Activated naive CD8-positive, alpha-beta T cell treated with anti-CD3 and anti-CD28 coated beads, Interleukin-2, amount 10 ng/mL, durations not matched to agents 7 days and 5 days (primary cell): ENCODE data around the gene NCOR1. TPM values are rescaled to one million over a fixed set of nuclear protein-coding genes. Genes with fewer than 3 reads are reported as not detected.
"Not testable (repeated sequence)": the region's sequence is repeated elsewhere in the genome, so short reads cannot be mapped to it uniquely, and the experiment has no call there.

Experiments
- ATAC-seq: fragments of 150-1000 bp; cut with Tn5 transposase; one replicate; pipeline ENCODE4 v1.10.0; 2021; ENCODE audit warnings: low read depth, moderate library complexity
- POLR2A ChIA-PET: fragments of 350-600 bp; sonication (Branson Sonifier 250); formaldehyde crosslinking; loops from one replicate; lab custom pipeline; 2021; ENCODE audit warnings: antibody characterized with exemption; lab: Charles Lee
- DNase-seq: peaks from one replicate; pipeline ENCODE4 v3.0.0; 2021
- H3K27ac Mint-ChIP-seq: one replicate; pipeline ENCODE4 v1.8.0; 2022; ENCODE audit warnings: mild to moderate bottlenecking, mixed read lengths
- H3K27me3 Mint-ChIP-seq: one replicate; pipeline ENCODE4 v1.8.0; 2022; ENCODE audit warnings: mild to moderate bottlenecking, moderate library complexity, mixed read lengths
- H3K36me3 Mint-ChIP-seq: one replicate; pipeline ENCODE4 v1.8.0; 2021; ENCODE audit warnings: mild to moderate bottlenecking, mixed read lengths
- H3K4me1 Mint-ChIP-seq: one replicate; pipeline ENCODE4 v1.8.0; 2021; ENCODE audit warnings: mixed read lengths
- H3K4me3 Mint-ChIP-seq: one replicate; pipeline ENCODE4 v1.8.0; 2022; ENCODE audit warnings: mild to moderate bottlenecking, moderate library complexity, mixed read lengths
- H3K9me3 Mint-ChIP-seq: one replicate; pipeline ENCODE4 v1.8.0; 2021; ENCODE audit warnings: mixed read lengths
- total RNA-seq, 2 experiments: library from RNA; stranded (reverse); gene quantifications; one replicate each; pipeline ENCODE4 v1.2.3, GENCODE V29; 2021

NCOR1 gene
- total RNA-seq, 2 experiments from 2014 or later = 157 to 161 TPM

DNA sequence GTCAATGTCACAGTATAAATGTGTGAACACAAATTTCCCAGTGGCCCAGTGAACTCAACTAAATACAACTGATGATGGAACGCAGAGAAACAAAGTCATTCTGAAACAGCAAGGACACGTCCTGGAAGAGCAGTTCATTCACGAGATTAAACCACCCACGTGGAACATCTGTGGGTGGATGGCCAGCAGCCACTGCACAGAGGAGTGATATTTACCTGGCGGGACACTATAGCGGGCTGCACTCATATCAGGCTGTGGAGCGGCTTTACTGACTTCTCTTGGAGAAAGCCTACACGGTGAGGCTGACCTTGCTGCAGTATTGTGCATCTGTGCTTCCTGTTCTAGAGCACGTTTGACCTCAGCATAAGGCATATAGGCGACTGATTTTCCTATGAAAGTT is 128.4 kb downstream of the NCOR1 start:
- no peaks in the 10 kb centered on the region for H3K9me3 Mint-ChIP-seq
- ATAC-seq = no peak
- H3K27me3 Mint-ChIP-seq = no peaks in the 10 kb centered on the region
- no peak overlapping the region for H3K27ac Mint-ChIP-seq
- peaks cover 13% of the 10 kb centered on the region for H3K4me1 Mint-ChIP-seq
- H3K4me3 Mint-ChIP-seq = no peak overlapping the region
- POLR2A ChIA-PET = no interaction called here
- peaks cover 45% of the 10 kb centered on the region for H3K36me3 Mint-ChIP-seq
- no peak for DNase-seq

DNA sequence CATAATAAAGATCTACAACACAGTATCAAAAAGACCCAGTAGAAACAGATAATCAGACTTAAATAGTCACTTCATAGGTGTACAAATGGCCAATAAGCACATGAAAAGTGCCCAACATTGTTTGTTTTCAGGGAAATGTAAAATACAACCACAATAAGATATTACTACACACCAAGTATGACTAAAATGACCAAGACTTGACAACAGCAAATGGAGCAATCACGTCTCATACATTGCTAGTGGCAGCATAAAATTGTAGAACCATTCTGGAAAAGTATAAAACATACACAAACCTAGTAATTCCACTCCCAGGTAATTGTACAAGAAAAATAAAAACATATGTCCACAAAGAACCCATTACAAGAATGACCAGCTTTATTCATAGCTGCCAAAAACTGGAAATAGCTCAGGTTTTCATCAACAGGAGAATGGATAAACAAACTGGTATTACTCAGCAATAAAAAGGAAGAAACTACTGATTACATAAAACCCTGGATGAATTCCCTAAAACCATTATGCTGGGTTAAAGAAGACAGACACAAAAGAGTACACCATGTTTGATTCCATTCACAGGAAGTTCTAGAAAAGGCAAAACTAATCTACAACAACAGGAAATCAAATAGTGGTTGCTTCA is 130.2 kb downstream of the NCOR1 start:
- Mint-ChIP-seq H3K27ac (peak overlapping the region; percentile 31), H3K36me3 (peaks cover 46% of the 10 kb centered on the region), H3K9me3 (no peaks in the 10 kb centered on the region), H3K4me1 (peaks cover 13% of the 10 kb centered on the region), H3K27me3 (no peaks in the 10 kb centered on the region), H3K4me3 (no peak overlapping the region)
- DNase-seq (no peak), ATAC-seq (no peak)
- POLR2A ChIA-PET = no interaction called here

DNA sequence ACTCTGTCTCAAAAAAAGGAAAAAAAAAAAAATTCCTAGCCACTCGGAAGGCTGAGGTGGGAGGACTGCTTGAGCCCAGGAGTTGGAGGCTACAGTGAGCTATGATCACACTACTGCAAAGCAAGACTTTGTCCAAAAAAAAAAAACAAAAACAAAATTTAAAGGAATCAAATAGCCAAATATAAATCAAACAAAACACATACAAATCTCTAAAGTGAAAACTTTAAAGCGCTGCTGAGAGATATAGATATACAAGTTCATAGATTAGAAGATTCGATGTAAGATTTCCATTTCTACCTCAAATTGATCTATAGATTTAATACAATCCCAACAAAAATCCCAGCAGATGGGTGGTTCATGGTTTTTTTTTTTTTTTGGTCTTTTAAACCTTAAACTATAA is 132.1 kb downstream of the NCOR1 start:
- ATAC-seq = no peak
- H3K4me1 Mint-ChIP-seq = peaks cover 13% of the 10 kb centered on the region
- H3K4me3 Mint-ChIP-seq = no peak overlapping the region
- POLR2A ChIA-PET = no interaction called here
- no peak overlapping the region for H3K27ac Mint-ChIP-seq
- H3K27me3 Mint-ChIP-seq = no peaks in the 10 kb centered on the region
- no peaks in the 10 kb centered on the region for H3K9me3 Mint-ChIP-seq
- no peak for DNase-seq
- peaks cover 52% of the 10 kb centered on the region for H3K36me3 Mint-ChIP-seq

DNA sequence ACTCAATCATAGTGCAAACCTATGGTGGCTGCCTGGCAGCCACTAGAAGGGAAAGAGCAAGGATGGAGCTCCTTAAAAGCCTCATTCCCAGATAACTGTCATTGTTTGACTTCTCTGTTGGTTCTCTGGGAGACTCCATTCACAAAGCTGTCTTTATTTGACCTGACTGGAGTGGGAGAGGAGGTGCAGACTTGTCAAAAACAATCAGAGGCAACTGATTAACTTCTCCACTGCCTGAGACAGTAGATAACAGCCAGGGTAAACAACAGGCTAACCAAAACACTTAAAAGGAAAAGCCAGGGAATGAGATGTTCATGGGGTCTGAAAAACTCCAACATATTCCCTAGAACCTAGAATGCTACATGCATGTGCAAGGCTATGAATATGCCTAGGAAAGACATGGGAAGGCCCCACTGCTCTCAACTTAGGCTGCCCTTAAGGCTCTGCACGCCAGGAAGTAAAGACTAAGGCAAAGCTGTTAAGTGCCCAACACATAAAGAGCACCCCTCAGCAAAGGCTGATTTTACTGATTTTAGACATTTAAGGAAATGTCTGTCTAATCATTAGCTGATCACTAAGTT is 133.7 kb downstream of the NCOR1 start:
- H3K27ac Mint-ChIP-seq = no peak overlapping the region
- H3K27me3 Mint-ChIP-seq = no peaks in the 10 kb centered on the region
- DNase-seq (no peak), ATAC-seq (no peak)
- H3K9me3 Mint-ChIP-seq = no peaks in the 10 kb centered on the region
- peaks cover 53% of the 10 kb centered on the region for H3K36me3 Mint-ChIP-seq
- no peak overlapping the region for H3K4me3 Mint-ChIP-seq
- peaks cover 10% of the 10 kb centered on the region for H3K4me1 Mint-ChIP-seq
- POLR2A ChIA-PET = no interaction called here

DNA sequence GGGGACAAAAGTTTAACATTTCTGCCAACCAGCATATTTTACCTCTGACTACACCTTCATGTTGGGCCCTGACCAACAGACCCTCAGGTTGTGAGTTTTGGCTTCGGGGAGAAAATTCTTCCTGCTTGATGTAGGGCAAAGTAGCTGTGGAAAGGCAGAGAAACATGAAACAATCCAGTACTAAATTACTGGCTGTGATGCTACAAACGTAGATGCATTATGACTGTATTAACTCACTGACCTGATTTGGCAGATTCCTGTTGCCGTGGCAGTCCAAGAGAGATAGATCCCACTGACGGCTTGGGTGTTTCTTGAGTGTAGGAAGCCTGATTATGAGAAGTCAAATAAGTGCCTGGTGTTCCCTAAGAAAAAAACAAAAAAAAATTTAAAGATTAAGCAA is 135.0 kb downstream of the NCOR1 start:
- Mint-ChIP-seq H3K36me3 (peaks cover 49% of the 10 kb centered on the region), H3K4me3 (no peak overlapping the region), H3K27ac (no peak overlapping the region), H3K4me1 (peaks cover 7% of the 10 kb centered on the region), H3K9me3 (no peaks in the 10 kb centered on the region), H3K27me3 (no peaks in the 10 kb centered on the region)
- POLR2A ChIA-PET = no interaction called here
- ATAC-seq = no peak
- no peak for DNase-seq

DNA sequence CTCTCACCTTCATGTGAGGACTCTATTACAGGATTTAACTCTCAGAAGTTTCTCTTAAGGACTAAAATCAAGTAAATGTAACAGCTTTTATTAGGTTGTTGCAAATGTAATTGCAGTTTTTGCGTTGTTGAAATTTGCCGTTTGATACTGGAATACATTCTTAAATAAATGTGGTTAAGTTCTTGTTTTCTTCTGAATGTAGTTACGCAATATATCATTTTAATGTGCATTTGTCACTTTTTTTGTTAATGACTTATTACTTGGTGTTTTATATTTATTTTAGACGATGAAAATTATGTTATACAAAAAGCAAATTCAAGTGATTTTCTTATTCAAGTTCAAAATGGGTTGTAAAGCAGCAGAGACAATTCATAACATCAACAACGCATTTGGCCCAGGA is 139.4 kb downstream of the NCOR1 start:
- DNase-seq (no peak), ATAC-seq (no peak)
- Mint-ChIP-seq H3K4me3 (no peak overlapping the region), H3K36me3 (peaks cover 31% of the 10 kb centered on the region), H3K27me3 (no peaks in the 10 kb centered on the region), H3K9me3 (no peaks in the 10 kb centered on the region), H3K27ac (no peak overlapping the region), H3K4me1 (no peaks in the 10 kb centered on the region)
- POLR2A ChIA-PET = no interaction called here

DNA sequence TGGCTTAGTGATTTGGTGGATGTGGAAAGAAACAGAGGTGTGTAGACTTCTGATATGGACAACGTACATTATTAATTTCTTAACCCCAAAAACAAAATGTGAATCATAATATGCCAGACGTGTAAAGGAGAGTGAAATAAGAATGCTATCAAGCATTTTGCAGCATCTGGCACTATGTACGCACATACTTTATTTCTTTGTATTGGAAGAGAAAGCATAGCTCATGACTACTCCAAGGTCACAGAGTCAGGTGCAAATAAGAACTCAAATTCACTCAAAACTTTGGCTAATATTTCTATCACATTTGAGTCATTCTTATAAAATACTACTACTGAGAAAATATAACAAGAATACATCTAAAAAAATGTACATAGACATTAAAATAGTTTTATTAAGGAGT is 140.9 kb downstream of the NCOR1 start:
- Mint-ChIP-seq H3K27me3 (no peaks in the 10 kb centered on the region), H3K36me3 (peaks cover 34% of the 10 kb centered on the region), H3K9me3 (no peaks in the 10 kb centered on the region), H3K4me3 (no peak overlapping the region), H3K4me1 (no peaks in the 10 kb centered on the region), H3K27ac (no peak overlapping the region)
- no peak for DNase-seq
- POLR2A ChIA-PET = no interaction called here
- no peak for ATAC-seq

DNA sequence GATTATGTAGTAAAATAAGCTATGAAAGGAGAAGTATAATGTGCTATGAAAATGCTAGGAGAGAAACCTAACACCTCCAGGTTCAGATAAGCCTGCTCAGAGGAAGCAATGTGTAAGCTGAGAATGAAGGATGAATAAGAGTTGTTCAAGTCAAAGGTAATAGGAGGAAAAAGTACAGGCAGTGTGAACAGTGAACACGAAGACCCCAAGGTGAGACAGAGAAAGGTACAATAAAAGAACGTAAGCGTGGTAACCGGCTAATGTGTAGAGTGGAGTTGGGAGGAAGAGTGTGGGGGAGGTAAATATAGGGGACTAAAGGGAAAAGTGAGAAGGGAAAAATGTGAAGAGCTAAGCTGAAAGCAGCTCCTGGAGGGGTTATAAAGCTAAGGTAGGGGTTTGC is 141.5 kb downstream of the NCOR1 start:
- H3K36me3 Mint-ChIP-seq = peaks cover 37% of the 10 kb centered on the region
- H3K27ac Mint-ChIP-seq = peak overlapping the region; percentile 7
- DNase-seq = no peak
- H3K4me1 Mint-ChIP-seq = no peaks in the 10 kb centered on the region
- no peak for ATAC-seq
- H3K9me3 Mint-ChIP-seq = no peaks in the 10 kb centered on the region
- POLR2A ChIA-PET = no interaction called here
- no peaks in the 10 kb centered on the region for H3K27me3 Mint-ChIP-seq
- no peak overlapping the region for H3K4me3 Mint-ChIP-seq

DNA sequence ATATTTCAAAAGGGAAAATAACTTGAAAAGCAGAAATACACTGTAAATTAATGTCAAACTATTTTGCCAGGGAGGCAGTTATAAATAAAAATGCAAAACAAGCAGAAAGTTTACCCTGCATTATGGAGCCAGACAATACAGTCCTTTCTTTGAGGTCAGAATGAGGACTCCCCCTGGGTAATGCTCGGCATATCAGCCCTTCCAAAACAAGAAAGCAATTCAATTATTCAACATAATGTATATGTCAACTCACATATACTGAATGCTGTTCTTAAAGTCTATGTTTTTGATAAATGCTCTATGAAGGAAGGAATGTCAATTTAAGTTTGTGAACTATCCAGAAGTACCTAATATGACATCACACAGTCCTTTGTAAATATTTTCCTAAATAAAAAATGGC is 143.3 kb downstream of the NCOR1 start:
- DNase-seq = no peak
- no peaks in the 10 kb centered on the region for H3K9me3 Mint-ChIP-seq
- H3K36me3 Mint-ChIP-seq = peaks cover 42% of the 10 kb centered on the region
- POLR2A ChIA-PET = no interaction called here
- no peak overlapping the region for H3K27ac Mint-ChIP-seq
- ATAC-seq = no peak
- H3K4me1 Mint-ChIP-seq = no peaks in the 10 kb centered on the region
- no peak overlapping the region for H3K4me3 Mint-ChIP-seq
- H3K27me3 Mint-ChIP-seq = no peaks in the 10 kb centered on the region

DNA sequence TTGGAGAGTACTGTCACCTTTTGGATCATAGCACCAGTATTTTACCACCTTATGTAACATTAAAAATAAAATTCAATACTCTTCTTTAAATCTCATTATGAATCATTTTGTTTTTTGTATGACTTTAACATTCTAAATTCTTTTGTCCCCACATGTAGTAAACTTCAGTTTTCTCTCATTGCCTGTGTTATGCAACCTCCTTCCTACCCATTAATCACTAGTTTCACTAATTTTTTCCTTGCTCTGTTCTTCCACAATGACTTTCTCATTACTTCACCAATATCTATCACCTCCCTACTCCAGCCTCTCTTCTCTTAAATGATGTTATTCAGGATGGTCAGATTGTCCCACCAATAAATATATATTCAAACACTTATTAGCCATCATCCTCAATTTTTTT is 147.0 kb downstream of the NCOR1 start:
- POLR2A ChIA-PET = no interaction called here
- ATAC-seq = no peak
- Mint-ChIP-seq H3K4me3 (no peak overlapping the region), H3K27ac (peak overlapping the region; percentile 39), H3K4me1 (no peaks in the 10 kb centered on the region), H3K9me3 (no peaks in the 10 kb centered on the region), H3K36me3 (peaks cover 35% of the 10 kb centered on the region), H3K27me3 (no peaks in the 10 kb centered on the region)
- no peak for DNase-seq

DNA sequence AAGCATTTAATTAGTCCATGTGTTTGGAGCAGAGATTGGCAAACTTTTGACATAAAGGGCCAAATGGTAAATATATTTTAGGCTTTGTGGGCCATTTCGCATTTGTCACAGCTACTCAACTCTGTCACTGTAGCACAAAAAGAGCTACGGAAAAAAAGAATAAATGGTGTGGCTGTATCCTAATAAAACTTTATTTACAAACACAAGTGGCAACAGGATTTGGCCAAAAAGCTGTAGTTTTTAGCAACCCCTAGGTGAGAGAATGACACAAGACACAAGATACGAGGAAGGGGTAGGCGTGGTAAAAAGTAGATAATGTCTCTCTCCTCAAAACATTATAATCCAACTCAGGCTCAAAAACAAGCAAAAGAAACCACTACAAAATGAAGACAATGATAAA is 149.2 kb downstream of the NCOR1 start:
- POLR2A ChIA-PET = no interaction called here
- DNase-seq (no peak), ATAC-seq (no peak)
- no peaks in the 10 kb centered on the region for H3K27me3 Mint-ChIP-seq
- no peaks in the 10 kb centered on the region for H3K4me1 Mint-ChIP-seq
- peaks cover 35% of the 10 kb centered on the region for H3K36me3 Mint-ChIP-seq
- H3K4me3 Mint-ChIP-seq = no peak overlapping the region
- no peak overlapping the region for H3K27ac Mint-ChIP-seq
- H3K9me3 Mint-ChIP-seq = no peaks in the 10 kb centered on the region

DNA sequence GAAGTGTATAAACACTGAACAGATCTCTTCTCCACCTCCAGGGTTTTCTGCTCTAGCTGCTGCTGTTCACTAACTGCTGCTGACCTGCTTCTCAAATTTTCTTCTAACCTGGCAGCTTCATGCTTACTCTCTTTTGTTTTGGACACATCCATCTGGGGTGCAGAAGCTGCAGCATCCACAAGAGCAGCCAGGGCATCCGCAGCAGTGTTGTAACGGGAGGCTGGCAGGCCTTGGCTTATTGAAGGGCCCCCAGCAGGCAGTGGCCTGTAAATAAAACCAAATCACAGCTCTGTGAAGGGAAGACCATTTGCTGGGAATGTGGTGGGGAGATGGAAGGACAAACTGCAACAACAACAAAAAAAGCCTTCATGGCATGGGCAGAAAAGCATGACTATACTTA is 153.7 kb downstream of the NCOR1 start:
- DNase-seq = no peak
- Mint-ChIP-seq H3K27ac (no peak overlapping the region), H3K36me3 (peaks cover 32% of the 10 kb centered on the region), H3K9me3 (no peaks in the 10 kb centered on the region), H3K27me3 (no peaks in the 10 kb centered on the region), H3K4me1 (no peaks in the 10 kb centered on the region), H3K4me3 (no peak overlapping the region)
- POLR2A ChIA-PET = no interaction called here
- no peak for ATAC-seq

DNA sequence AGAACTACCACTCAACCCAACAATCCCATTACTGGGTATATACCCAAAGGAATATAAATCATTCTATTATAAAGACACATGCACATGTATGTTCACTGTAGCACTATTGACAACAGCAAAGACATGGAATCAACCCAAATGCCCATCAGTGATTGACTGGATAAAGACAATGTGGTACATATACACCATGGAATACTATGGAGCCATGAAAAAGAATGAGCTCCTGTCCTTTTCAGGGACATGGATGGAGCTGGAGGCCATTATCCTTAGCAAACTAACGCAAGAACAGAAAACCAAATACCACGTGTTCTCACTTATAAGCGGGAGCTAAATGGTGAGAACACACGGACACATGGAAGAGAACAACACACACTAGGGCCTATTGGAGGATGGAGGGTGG is 160.2 kb downstream of the NCOR1 start:
- not testable (repeated sequence) for H3K27ac Mint-ChIP-seq, H3K9me3 Mint-ChIP-seq

DNA sequence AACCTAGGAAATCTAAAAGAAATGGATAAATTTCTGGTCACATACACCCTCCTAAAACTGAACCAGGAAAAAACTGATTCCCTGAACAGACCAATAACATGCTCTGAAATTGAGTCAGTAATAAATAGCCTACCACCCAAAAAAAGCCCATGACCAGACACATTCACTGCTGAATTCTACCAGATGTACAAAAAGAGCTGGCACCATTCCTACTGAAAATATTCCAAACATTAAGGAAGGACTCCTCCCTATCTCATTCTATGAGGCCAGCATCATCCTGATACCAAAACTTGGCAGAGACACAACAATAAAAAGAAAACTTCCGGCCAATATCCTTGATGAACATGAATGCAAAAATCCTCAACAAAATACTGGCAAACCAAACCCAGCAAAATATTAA is 162.8 kb downstream of the NCOR1 start:
- no peak for DNase-seq
- Mint-ChIP-seq H3K4me3 (no peak overlapping the region), H3K27me3 (no peaks in the 10 kb centered on the region), H3K4me1 (peaks cover 8% of the 10 kb centered on the region), H3K9me3 (peaks cover 1% of the 10 kb centered on the region), H3K27ac (no peak overlapping the region), H3K36me3 (peaks cover 55% of the 10 kb centered on the region)
- POLR2A ChIA-PET = no interaction called here
- no peak for ATAC-seq

More for the DNA sequence above, 160.2 kb downstream of the NCOR1 start:
- DNase-seq, H3K27me3 Mint-ChIP-seq, POLR2A ChIA-PET, H3K4me1 Mint-ChIP-seq, H3K4me3 Mint-ChIP-seq, ATAC-seq: not testable (repeated sequence)
- H3K36me3 Mint-ChIP-seq = peaks cover 64% of the 10 kb centered on the region
